SH-SY5Y (cell line): Measurements from ENCODE around the gene TBC1D17.

Source experiments
- GATA2 ChIP-seq: IDR thresholded peaks from 2 replicates; pipeline ENCODE4 v1.6.1; 2011; ENCODE audit warnings: mild to moderate bottlenecking, low read depth, low read length
- GATA3 ChIP-seq: IDR thresholded peaks from 2 replicates; pipeline ENCODE4 v1.6.1; 2011; ENCODE audit warnings: low read depth, mild to moderate bottlenecking, low read length, moderate library complexity

DNA sequence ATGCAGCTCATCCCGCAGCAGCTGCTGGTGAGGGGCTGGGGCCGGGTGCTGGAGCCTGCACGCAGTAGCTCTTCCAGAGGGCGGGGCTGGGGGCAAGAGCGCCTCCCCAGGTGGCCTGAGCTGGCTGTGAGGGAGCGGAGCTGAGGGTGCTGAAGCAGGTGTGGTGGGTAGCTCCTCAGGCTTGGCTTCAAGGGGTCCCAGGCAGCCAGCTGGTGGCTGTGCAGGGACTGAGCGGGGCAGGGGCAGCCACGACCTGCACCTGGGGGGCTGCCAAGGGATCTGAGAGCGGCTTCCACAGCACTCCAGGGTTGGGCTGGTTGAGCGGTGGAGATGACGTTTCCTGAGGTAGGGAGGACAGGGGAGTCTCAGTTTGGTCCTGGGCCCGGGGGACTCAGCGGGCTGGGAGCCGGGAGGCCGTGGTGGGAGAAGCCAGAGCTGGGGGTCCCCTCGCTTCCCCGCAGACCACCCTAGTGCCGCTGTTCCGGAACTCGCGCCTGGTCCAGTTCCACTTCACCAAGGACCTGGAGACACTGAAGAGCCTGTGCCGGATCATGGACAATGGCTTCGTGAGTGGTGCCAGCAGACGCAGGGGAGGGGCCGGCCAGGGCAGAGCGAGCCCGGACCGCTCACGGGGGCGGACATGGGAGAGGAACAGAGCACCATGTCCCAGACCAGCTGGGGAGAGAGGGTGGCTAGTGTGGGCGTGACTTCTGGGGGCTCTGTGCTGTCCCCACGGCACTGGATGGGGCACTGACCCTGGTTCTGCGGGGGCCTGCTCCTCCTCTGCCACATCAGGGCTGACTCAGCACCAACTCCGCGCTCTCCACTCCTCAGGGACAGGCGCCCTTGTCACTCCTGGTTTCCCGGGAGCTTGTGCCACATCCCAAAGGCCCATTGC is 19.2 kb upstream of the TBC1D17 start:
- TF ChIP-seq GATA3 (no peak), GATA2 (no peak)
